NCI-H526 (cell line): ENCODE data around the gene KRTAP9-6.
"Not testable (repeated sequence)": the region's sequence is repeated elsewhere in the genome, so short reads cannot be mapped to it uniquely, and the experiment has no call there.

Source experiments
- DNase-seq, 2 experiments: peaks; one replicate each; lab custom pipeline; 2025; lab: John Stamatoyannopoulos, UW

The KRTAP9-6 gene

GRCh38 chr17:41271323-41271722 lies 6.1 kb downstream of the KRTAP9-6 start:
- DNase-seq, result not testable (repeated sequence)

- no peak for DNase-seq
Measured at GRCh38 chr17:41271858-41272257, 6.7 kb downstream of the KRTAP9-6 start.

- DNase-seq, result not testable (repeated sequence)
Measured at GRCh38 chr17:41275648-41276190, 10.5 kb downstream of the KRTAP9-6 start, which contains the start of gene KRTAP9-7. KRTAP9-7 (plus strand) TSS chr17:41275698; CDS start chr17:41275698, 0 bp downstream.

GRCh38 chr17:41278176-41278955 lies 13.2 kb downstream of the KRTAP9-6 start:
- DNase-seq, result no peak

- no peak for DNase-seq
Measured at GRCh38 chr17:41284043-41284442, 18.9 kb downstream of the KRTAP9-6 start.

GRCh38 chr17:41284546-41284945 lies 19.4 kb downstream of the KRTAP9-6 start:
- no peak for DNase-seq

GRCh38 chr17:41287050-41287449 lies 21.9 kb downstream of the KRTAP9-6 start:
- DNase-seq, result no peak

- DNase-seq, result no peak
Measured at GRCh38 chr17:41294016-41294415, 28.8 kb downstream of the KRTAP9-6 start.

GRCh38 chr17:41296846-41297245 lies 31.7 kb downstream of the KRTAP9-6 start:
- no peak for DNase-seq

GRCh38 chr17:41298458-41299135 lies 33.4 kb downstream of the KRTAP9-6 start:
- DNase-seq, result no peak

GRCh38 chr17:41301204-41301790 lies 36.1 kb downstream of the KRTAP9-6 start:
- no peak for DNase-seq

- no peak for DNase-seq
Measured at GRCh38 chr17:41301916-41302901, 37.0 kb downstream of the KRTAP9-6 start, which contains the start of gene KRTAP29-1. KRTAP29-1 (minus strand) TSS chr17:41302851; CDS start chr17:41302851, 0 bp downstream.

- DNase-seq, result no peak
Measured at GRCh38 chr17:41302981-41303380, 37.8 kb downstream of the KRTAP9-6 start.

GRCh38 chr17:41304091-41304490 lies 38.9 kb downstream of the KRTAP9-6 start:
- DNase-seq, result no peak

- DNase-seq, result no peak
Measured at GRCh38 chr17:41307647-41308046, 42.5 kb downstream of the KRTAP9-6 start.

- no peak for DNase-seq
Measured at GRCh38 chr17:41308251-41308917, 43.2 kb downstream of the KRTAP9-6 start.

- no peak for DNase-seq
Measured at GRCh38 chr17:41308918-41309359, 43.8 kb downstream of the KRTAP9-6 start, which contains the start of gene KRTAP16-1. KRTAP16-1 (minus strand) TSS chr17:41309309; CDS start chr17:41309253, 56 bp downstream.

- no peak for DNase-seq
Measured at GRCh38 chr17:41311111-41311510, 45.9 kb downstream of the KRTAP9-6 start.

- DNase-seq, result no peak
Measured at GRCh38 chr17:41315204-41315794, 50.1 kb downstream of the KRTAP9-6 start, which contains the start of gene KRTAP17-1. KRTAP17-1 (minus strand) TSS chr17:41315710; CDS start chr17:41315650, 60 bp downstream.
